Esophagus muscularis mucosa (tissue), 4 donors: ENCODE measurements around the gene CLEC16A.

Source experiments
- EP300 ChIP-seq: sonication (generic); formaldehyde crosslinking; IDR thresholded peaks from one replicate; pipeline ENCODE4 v1.6.1; 2017; ENCODE audit warnings: antibody characterized with exemption
- POLR2AphosphoS5 ChIP-seq, 2 donors: sonication (generic); formaldehyde crosslinking; IDR thresholded peaks; one replicate each; pipeline ENCODE4 v1.6.1; 2017; ENCODE audit warnings: antibody characterized with exemption in 2 of 2
- TF ChIP-seq, protein P1 (sequence below), 3 experiments: fragments of 200-600 bp in 2 of 3; fragments of 450-650 bp in 1 of 3; sonication (generic) in 2 of 3; IDR thresholded peaks; one replicate each; pipeline ENCODE4 v1.5.1; 2017 to 2019; ENCODE audit warnings: antibody characterized with exemption in 3 of 3, mild to moderate bottlenecking in 2 of 3, moderate library complexity in 1 of 3

- TF ChIP-seq, protein P1, sequence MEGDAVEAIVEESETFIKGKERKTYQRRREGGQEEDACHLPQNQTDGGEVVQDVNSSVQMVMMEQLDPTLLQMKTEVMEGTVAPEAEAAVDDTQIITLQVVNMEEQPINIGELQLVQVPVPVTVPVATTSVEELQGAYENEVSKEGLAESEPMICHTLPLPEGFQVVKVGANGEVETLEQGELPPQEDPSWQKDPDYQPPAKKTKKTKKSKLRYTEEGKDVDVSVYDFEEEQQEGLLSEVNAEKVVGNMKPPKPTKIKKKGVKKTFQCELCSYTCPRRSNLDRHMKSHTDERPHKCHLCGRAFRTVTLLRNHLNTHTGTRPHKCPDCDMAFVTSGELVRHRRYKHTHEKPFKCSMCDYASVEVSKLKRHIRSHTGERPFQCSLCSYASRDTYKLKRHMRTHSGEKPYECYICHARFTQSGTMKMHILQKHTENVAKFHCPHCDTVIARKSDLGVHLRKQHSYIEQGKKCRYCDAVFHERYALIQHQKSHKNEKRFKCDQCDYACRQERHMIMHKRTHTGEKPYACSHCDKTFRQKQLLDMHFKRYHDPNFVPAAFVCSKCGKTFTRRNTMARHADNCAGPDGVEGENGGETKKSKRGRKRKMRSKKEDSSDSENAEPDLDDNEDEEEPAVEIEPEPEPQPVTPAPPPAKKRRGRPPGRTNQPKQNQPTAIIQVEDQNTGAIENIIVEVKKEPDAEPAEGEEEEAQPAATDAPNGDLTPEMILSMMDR (IDR thresholded peaks at IDR 0.05), result no peak
- no peak for TF ChIP-seq EP300
- TF ChIP-seq POLR2AphosphoS5 (IDR thresholded peaks at IDR 0.05), result no peak
Observed at GRCh38 chr16:11205754-11206581, 261.6 kb downstream of the CLEC16A start.
